GM19452 (cell line): Measurements from ENCODE around the gene RINL.
A peak's percentile ranks its signal among the peaks of the same experiment; 100 is the strongest.
"Not testable (repeated sequence)": the region's sequence is repeated elsewhere in the genome, so short reads cannot be mapped to it uniquely, and the experiment has no call there.

Source experiments
- ATAC-seq: cut with Tn5 transposase; IDR thresholded peaks from one replicate; pipeline ENCODE4 v1.9.1; 2021; ENCODE audit not compliant: unreplicated experiment

Gene RINL

GRCh38 chr19:38836983-38837626 is 41.0 kb downstream of the RINL start:
- no peak for ATAC-seq

GRCh38 chr19:38836159-38836982 is 41.7 kb downstream of the RINL start:
- ATAC-seq, result no peak

GRCh38 chr19:38834590-38834989 is 43.5 kb downstream of the RINL start:
- ATAC-seq, result no peak

- ATAC-seq, result no peak
These were observed 44.0 kb downstream of the RINL start for GRCh38 chr19:38834104-38834490.

GRCh38 chr19:38833092-38833425 is 45.0 kb downstream of the RINL start:
- ATAC-seq, result no peak

- ATAC-seq, result peak; percentile 44
These were observed 46.9 kb downstream of the RINL start for GRCh38 chr19:38831142-38831605.

- ATAC-seq, result no peak
These were observed 47.9 kb downstream of the RINL start for GRCh38 chr19:38830039-38830733.

- ATAC-seq, result not testable (repeated sequence)
These were observed 48.9 kb downstream of the RINL start for GRCh38 chr19:38829203-38829602.

- no peak for ATAC-seq
These were observed 51.1 kb downstream of the RINL start for GRCh38 chr19:38826856-38827551.

GRCh38 chr19:38825936-38826335 is 52.1 kb downstream of the RINL start:
- ATAC-seq, result not testable (repeated sequence)

- ATAC-seq, result not testable (repeated sequence)
These were observed 56.7 kb downstream of the RINL start for GRCh38 chr19:38821230-38821825.

GRCh38 chr19:38819231-38819920 is 58.7 kb downstream of the RINL start:
- ATAC-seq, result no peak
